Fibroblast of the aortic adventitia (primary cell): ENCODE data around the gene SLC6A3. TPM values are rescaled to one million over a fixed set of nuclear protein-coding genes. Genes with fewer than 3 reads are reported as not detected.
A peak's percentile ranks its signal among the peaks of the same experiment; 100 is the strongest.

Experiments
- DNase-seq: peaks from one replicate; pipeline ENCODE4 v3.0.0-alpha.2; 2010; ENCODE audit warnings: low read depth
- H3K4me3 ChIP-seq: 2 replicates; pipeline ENCODE4 v1.5.1; 2011; ENCODE audit warnings: low read depth, mild to moderate bottlenecking, control low read depth, low read length, moderate library complexity
- total RNA-seq: library from RNA; depleted of rRNA; stranded (reverse); fragments of >200 nt; gene quantifications from 2 replicates; pipeline ENCODE4 v1.2.3, GENCODE V29; 2012; ENCODE audit warnings: low replicate concordance
- TF ChIP-seq, protein P1 (sequence below): IDR thresholded peaks from 2 replicates; pipeline ENCODE4 v1.5.1; 2011; ENCODE audit warnings: mild to moderate bottlenecking, low read length, control low read depth, inconsistent platforms; ENCODE audit not compliant: insufficient read depth

SLC6A3 gene
- total RNA-seq, 1 donor = not detected

- no peak for DNase-seq
Measured at GRCh38 chr5:1343931-1344901, 101.0 kb downstream of the SLC6A3 start.

DNA sequence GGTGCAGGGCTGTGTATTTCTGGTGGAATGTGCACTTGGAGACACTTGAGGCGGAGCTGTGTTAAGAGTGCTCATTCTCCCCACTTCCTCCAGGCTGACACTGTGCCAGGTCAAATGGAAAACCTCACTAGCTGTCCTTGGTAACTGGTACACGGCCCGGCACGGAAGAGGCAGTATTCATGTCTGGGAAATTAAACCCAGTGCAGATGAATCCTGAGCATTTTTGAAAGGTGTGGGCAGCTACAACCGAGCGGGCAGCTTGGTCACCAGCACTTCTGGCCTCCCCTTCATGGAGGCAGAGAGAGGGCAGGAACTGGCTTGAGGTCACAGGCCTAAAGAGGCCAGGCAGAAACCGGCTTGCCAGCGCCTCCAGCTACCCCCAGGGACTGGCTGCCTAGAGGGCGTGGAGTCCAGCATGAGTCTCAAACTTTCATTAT lies 101.9 kb downstream of the SLC6A3 start:
- DNase-seq = no peak
- H3K4me3 ChIP-seq = peak overlapping the region; percentile 22
- TF ChIP-seq, protein P1, sequence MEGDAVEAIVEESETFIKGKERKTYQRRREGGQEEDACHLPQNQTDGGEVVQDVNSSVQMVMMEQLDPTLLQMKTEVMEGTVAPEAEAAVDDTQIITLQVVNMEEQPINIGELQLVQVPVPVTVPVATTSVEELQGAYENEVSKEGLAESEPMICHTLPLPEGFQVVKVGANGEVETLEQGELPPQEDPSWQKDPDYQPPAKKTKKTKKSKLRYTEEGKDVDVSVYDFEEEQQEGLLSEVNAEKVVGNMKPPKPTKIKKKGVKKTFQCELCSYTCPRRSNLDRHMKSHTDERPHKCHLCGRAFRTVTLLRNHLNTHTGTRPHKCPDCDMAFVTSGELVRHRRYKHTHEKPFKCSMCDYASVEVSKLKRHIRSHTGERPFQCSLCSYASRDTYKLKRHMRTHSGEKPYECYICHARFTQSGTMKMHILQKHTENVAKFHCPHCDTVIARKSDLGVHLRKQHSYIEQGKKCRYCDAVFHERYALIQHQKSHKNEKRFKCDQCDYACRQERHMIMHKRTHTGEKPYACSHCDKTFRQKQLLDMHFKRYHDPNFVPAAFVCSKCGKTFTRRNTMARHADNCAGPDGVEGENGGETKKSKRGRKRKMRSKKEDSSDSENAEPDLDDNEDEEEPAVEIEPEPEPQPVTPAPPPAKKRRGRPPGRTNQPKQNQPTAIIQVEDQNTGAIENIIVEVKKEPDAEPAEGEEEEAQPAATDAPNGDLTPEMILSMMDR = no peak

More at GRCh38 chr5:1343931-1344901, 101.0 kb downstream of the SLC6A3 start:
- H3K4me3 ChIP-seq = peak overlapping the region; percentile 91
- TF ChIP-seq, protein P1 = no peak

Other genes with a start within 250 kb of the SLC6A3 start
- gene SLC6A19, start 243.8 kb downstream of the SLC6A3 start, total RNA-seq = not detected in 2 replicates
- gene SLC6A18, start 220.1 kb downstream of the SLC6A3 start, total RNA-seq = not detected in 2 replicates
- gene TERT, start 150.4 kb downstream of the SLC6A3 start, total RNA-seq = not detected in 2 replicates
- gene CLPTM1L, start 100.3 kb downstream of the SLC6A3 start, total RNA-seq = 60.8 and 108 TPM in 2 replicates
- gene LPCAT1, start 78.5 kb upstream of the SLC6A3 start, total RNA-seq = 41.3 and 56.0 TPM in 2 replicates